ENCODE data around the gene SPPL2A. TPM values are rescaled to one million over a fixed set of nuclear protein-coding genes. Genes with fewer than 3 reads are reported as not detected.

SPPL2A gene
- total and polyA plus RNA-seq, 9 of the 15 experiments (the other 6 are each of a cell fraction or from before 2014, with no cell fraction given): 9.8 to 66.1 (median 38.0) TPM

DNA sequence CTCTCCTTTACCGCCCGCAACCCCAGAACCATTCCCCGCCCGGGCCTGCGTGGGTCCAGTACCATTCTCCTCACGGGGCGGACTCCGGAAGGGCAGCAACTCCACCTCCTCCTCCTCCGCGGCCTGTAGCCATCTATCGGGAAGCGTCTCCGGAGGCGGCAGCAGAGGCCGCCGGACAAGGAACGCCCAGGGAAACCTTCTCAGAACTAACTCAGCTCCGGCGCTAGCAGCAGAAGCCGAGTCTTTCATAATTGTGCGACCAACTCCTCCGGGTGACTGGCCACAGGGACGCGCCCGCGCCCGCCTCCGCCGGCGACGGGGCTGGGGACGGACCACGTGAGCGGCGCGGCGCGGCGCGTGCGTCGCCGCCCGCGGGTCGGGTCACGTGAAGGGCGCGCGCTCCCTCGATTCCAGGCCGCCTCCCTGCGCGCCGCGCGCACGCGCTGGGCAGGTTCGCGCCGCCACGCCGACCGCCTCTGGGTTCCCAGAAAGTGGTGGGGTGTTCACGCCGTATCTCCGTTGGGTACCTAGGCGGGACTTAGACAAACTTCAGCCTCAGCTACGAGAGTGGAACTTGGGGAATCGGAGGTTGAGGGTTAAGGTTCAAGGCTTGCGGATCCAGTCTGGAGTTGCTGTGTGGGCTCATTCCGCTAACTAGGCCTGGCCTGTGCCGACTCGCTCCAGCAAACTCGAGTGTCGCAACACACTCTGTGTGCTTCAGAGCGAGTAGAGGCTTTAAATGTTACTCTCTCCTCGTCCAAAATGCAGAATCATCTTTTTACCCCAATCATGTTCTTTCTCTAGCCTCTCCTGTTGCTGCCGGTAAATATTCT, 78.8 kb downstream of the SPPL2A start, which contains the start of gene TRPM7 (continued):
- TF ChIP-seq, protein P1, sequence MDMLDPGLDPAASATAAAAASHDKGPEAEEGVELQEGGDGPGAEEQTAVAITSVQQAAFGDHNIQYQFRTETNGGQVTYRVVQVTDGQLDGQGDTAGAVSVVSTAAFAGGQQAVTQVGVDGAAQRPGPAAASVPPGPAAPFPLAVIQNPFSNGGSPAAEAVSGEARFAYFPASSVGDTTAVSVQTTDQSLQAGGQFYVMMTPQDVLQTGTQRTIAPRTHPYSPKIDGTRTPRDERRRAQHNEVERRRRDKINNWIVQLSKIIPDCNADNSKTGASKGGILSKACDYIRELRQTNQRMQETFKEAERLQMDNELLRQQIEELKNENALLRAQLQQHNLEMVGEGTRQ (CRISPR knock-in tag; IDR thresholded peaks at IDR 0.05): peak; percentile 89
- 0 out of 2 replicates have a peak, but pooled peaks have one; percentile 12 for TF ChIP-seq ARID1B (IDR thresholded peaks at IDR 0.05)
- TF ChIP-seq PHF8 (IDR thresholded peaks at IDR 0.05; ENCODE audit: borderline replicate concordance, low read length): peak; percentile 91
- 0 out of 2 replicates have a peak, but pooled peaks have one; percentile 28 for TF ChIP-seq ZSCAN32 (CRISPR knock-in tag; IDR thresholded peaks at IDR 0.05)
- TF ChIP-seq SMARCA5 (IDR thresholded peaks at IDR 0.05): 0 out of 2 replicates have a peak, but pooled peaks have one; percentile 32
- TF ChIP-seq, protein P2, sequence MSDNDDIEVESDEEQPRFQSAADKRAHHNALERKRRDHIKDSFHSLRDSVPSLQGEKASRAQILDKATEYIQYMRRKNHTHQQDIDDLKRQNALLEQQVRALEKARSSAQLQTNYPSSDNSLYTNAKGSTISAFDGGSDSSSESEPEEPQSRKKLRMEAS (CRISPR knock-in tag; IDR thresholded peaks at IDR 0.05): peak; percentile 91
- peak; percentile 64; the same call in 1 of the 2 replicates for TF ChIP-seq KLF1 (tag; IDR thresholded peaks at IDR 0.05)
- TF ChIP-seq, protein P3, sequence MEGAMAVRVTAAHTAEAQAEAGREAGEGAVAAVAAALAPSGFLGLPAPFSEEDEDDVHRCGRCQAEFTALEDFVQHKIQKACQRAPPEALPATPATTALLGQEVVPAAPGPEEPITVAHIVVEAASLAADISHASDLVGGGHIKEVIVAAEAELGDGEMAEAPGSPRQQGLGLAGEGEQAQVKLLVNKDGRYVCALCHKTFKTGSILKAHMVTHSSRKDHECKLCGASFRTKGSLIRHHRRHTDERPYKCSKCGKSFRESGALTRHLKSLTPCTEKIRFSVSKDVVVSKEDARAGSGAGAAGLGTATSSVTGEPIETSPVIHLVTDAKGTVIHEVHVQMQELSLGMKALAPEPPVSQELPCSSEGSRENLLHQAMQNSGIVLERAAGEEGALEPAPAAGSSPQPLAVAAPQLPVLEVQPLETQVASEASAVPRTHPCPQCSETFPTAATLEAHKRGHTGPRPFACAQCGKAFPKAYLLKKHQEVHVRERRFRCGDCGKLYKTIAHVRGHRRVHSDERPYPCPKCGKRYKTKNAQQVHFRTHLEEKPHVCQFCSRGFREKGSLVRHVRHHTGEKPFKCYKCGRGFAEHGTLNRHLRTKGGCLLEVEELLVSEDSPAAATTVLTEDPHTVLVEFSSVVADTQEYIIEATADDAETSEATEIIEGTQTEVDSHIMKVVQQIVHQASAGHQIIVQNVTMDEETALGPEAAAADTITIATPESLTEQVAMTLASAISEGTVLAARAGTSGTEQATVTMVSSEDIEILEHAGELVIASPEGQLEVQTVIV (CRISPR knock-in tag; IDR thresholded peaks at IDR 0.05; ENCODE audit: borderline replicate concordance): 0 out of 2 replicates have a peak, but pooled peaks have one; percentile 58
- TF ChIP-seq POLR2G (IDR thresholded peaks at IDR 0.05; ENCODE audit: low read depth, low read length): peak; percentile 94
- TF ChIP-seq, protein P4, sequence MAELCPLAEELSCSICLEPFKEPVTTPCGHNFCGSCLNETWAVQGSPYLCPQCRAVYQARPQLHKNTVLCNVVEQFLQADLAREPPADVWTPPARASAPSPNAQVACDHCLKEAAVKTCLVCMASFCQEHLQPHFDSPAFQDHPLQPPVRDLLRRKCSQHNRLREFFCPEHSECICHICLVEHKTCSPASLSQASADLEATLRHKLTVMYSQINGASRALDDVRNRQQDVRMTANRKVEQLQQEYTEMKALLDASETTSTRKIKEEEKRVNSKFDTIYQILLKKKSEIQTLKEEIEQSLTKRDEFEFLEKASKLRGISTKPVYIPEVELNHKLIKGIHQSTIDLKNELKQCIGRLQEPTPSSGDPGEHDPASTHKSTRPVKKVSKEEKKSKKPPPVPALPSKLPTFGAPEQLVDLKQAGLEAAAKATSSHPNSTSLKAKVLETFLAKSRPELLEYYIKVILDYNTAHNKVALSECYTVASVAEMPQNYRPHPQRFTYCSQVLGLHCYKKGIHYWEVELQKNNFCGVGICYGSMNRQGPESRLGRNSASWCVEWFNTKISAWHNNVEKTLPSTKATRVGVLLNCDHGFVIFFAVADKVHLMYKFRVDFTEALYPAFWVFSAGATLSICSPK (IDR thresholded peaks at IDR 0.05; ENCODE audit: borderline replicate concordance): no peak
- peak; percentile 29; the same call in 1 of the 2 replicates for TF ChIP-seq SMARCE1 (IDR thresholded peaks at IDR 0.05)
- no peak for TF ChIP-seq MCM7 (IDR thresholded peaks at IDR 0.05)
- TF ChIP-seq NRF1 (conservative IDR thresholded peaks at IDR 0.05 in 1 of 2, IDR thresholded peaks at IDR 0.05 in 1 of 2): peak; percentile 93 to 95
- TF ChIP-seq, protein P5, sequence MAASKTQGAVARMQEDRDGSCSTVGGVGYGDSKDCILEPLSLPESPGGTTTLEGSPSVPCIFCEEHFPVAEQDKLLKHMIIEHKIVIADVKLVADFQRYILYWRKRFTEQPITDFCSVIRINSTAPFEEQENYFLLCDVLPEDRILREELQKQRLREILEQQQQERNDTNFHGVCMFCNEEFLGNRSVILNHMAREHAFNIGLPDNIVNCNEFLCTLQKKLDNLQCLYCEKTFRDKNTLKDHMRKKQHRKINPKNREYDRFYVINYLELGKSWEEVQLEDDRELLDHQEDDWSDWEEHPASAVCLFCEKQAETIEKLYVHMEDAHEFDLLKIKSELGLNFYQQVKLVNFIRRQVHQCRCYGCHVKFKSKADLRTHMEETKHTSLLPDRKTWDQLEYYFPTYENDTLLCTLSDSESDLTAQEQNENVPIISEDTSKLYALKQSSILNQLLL (CRISPR knock-in tag; IDR thresholded peaks at IDR 0.05; ENCODE audit: borderline replicate concordance): no peak
- TF ChIP-seq, protein P6, sequence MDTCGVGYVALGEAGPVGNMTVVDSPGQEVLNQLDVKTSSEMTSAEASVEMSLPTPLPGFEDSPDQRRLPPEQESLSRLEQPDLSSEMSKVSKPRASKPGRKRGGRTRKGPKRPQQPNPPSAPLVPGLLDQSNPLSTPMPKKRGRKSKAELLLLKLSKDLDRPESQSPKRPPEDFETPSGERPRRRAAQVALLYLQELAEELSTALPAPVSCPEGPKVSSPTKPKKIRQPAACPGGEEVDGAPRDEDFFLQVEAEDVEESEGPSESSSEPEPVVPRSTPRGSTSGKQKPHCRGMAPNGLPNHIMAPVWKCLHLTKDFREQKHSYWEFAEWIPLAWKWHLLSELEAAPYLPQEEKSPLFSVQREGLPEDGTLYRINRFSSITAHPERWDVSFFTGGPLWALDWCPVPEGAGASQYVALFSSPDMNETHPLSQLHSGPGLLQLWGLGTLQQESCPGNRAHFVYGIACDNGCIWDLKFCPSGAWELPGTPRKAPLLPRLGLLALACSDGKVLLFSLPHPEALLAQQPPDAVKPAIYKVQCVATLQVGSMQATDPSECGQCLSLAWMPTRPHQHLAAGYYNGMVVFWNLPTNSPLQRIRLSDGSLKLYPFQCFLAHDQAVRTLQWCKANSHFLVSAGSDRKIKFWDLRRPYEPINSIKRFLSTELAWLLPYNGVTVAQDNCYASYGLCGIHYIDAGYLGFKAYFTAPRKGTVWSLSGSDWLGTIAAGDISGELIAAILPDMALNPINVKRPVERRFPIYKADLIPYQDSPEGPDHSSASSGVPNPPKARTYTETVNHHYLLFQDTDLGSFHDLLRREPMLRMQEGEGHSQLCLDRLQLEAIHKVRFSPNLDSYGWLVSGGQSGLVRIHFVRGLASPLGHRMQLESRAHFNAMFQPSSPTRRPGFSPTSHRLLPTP (IDR thresholded peaks at IDR 0.05; ENCODE audit: borderline replicate concordance, extremely low read depth, insufficient read length): no peak
